Type B pancreatic cell (in vitro differentiated cells): ENCODE data around the gene FANCC. TPM values are rescaled to one million over a fixed set of nuclear protein-coding genes. Genes with fewer than 3 reads are reported as not detected.

Experiments
- DNase-seq: peaks from one replicate; pipeline ENCODE4 v3.0.0; 2021; ENCODE audit warnings: mixed read lengths; ENCODE audit not compliant: unreplicated experiment; ENCODE audit errors: extremely low spot score
- H3K27ac Mint-ChIP-seq: 2 replicates; pipeline ENCODE4 v1.8.0; 2021; ENCODE audit warnings: mild to moderate bottlenecking, mixed read lengths
- H3K27me3 Mint-ChIP-seq: 2 replicates; pipeline ENCODE4 v1.8.0; 2021; ENCODE audit warnings: mixed read lengths
- H3K36me3 Mint-ChIP-seq: 2 replicates; pipeline ENCODE4 v1.8.0; 2021; ENCODE audit warnings: mixed read lengths
- H3K4me1 Mint-ChIP-seq: one replicate; pipeline ENCODE4 v1.8.0; 2021; ENCODE audit warnings: mixed read lengths; ENCODE audit not compliant: unreplicated experiment
- H3K4me3 Mint-ChIP-seq: 2 replicates; pipeline ENCODE4 v1.8.0; 2021; ENCODE audit warnings: mild to moderate bottlenecking, mixed read lengths
- H3K9me3 Mint-ChIP-seq: 2 replicates; pipeline ENCODE4 v1.8.0; 2021; ENCODE audit warnings: mixed read lengths
- total RNA-seq: library from RNA; stranded (reverse); gene quantifications from 2 replicates; pipeline ENCODE4 v1.2.1, GENCODE V29; 2021; ENCODE audit warnings: low replicate concordance
- TF ChIP-seq, protein P1 (sequence below): fragments of 200-600 bp; sonication (generic); conservative IDR thresholded peaks from 2 replicates; pipeline ENCODE4 v1.5.0; 2021; ENCODE audit warnings: antibody characterized with exemption, mild to moderate bottlenecking

The FANCC gene
- total RNA-seq, 1 donor from 2014 or later = 19.2 TPM

DNA sequence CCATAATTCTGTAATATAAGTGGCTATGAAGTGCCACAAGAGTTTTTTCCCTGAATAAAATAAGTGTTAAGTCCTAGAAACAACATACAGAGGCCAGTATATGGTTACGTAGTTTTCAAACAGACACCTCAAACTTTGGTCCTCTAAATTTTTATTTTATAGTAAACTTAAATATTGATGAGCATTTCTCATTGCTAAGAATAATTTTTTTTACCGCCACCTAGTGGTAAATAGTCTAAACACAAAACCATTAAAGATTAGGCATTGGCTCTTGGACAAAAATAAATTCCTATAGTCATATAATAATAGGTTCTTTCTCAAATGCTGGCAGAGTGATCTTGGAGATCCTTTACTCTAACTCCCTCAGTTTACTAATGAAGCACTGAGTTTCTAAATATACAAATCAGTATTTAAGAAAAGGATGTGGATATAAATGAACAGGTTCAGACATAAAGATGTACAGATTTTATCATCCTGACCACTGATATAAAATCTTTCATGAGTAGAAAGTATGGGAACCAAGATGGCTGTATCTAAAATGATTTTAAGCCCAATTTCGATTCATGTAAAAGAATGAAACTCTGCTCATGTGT is 136.2 kb downstream of the FANCC start:
- TF ChIP-seq, protein P1, sequence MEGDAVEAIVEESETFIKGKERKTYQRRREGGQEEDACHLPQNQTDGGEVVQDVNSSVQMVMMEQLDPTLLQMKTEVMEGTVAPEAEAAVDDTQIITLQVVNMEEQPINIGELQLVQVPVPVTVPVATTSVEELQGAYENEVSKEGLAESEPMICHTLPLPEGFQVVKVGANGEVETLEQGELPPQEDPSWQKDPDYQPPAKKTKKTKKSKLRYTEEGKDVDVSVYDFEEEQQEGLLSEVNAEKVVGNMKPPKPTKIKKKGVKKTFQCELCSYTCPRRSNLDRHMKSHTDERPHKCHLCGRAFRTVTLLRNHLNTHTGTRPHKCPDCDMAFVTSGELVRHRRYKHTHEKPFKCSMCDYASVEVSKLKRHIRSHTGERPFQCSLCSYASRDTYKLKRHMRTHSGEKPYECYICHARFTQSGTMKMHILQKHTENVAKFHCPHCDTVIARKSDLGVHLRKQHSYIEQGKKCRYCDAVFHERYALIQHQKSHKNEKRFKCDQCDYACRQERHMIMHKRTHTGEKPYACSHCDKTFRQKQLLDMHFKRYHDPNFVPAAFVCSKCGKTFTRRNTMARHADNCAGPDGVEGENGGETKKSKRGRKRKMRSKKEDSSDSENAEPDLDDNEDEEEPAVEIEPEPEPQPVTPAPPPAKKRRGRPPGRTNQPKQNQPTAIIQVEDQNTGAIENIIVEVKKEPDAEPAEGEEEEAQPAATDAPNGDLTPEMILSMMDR = peak; percentile 84
- H3K27me3 Mint-ChIP-seq = no peaks in the 10 kb centered on the region
- no peak overlapping the region for H3K27ac Mint-ChIP-seq

DNA sequence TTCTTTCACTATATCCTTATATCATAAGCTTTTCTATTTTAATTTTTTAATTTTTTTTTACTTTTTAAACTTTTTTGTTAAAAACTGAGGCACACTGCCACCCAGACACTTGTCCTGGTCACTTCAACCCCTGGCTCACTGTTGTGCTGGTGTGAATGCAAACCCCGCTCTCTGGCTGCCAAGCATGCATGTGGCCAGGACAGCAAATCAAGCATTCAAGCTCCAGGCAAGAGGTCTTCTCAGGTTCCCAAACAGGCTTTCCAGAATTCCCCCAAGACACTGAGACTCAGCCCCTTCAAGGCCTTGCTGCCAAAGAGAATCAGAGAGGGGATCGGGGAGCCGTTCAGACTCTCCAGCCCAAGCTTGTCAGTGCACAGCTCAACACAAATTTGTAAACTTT is 139.9 kb downstream of the FANCC start:
- Mint-ChIP-seq H3K36me3 (peaks cover 2% of the 10 kb centered on the region), H3K4me3 (no peak overlapping the region), H3K27ac (no peak overlapping the region), H3K4me1 (no peaks in the 10 kb centered on the region), H3K9me3 (no peaks in the 10 kb centered on the region), H3K27me3 (no peaks in the 10 kb centered on the region)
- no peak for DNase-seq
- TF ChIP-seq, protein P1 = no peak

More for the DNA sequence above, 136.2 kb downstream of the FANCC start:
- Mint-ChIP-seq H3K9me3 (peaks cover 3% of the 10 kb centered on the region), H3K4me3 (no peak overlapping the region), H3K36me3 (peaks cover 9% of the 10 kb centered on the region), H3K4me1 (peaks cover 8% of the 10 kb centered on the region)
- no peak for DNase-seq

DNA sequence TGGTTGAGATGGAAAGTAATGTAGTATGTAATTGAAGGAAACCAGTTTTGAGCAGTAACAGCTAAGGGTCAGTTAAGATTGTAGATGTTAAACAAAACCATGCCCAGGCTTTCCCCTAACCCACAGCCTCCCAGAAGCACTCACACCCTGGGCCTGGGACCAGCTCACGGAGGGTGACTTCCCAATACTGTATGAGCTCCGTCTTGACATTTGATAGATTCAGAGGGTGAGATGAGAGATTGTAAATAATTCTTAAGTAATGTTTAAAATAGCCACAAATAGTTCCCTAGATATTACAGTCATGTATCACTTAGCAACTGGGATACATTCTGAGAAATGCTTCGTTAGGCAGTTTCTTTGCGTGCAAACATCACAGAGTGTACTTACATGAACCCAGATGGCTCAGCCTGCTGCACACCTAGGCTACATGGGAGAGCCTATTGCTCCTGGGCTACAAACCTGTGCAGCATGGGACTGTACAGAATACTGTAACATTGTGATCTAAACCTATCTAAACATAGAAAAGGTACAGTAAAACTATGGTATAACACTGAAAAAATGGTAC is 140.7 kb downstream of the FANCC start:
- Mint-ChIP-seq H3K9me3 (no peaks in the 10 kb centered on the region), H3K36me3 (no peaks in the 10 kb centered on the region), H3K4me3 (no peak overlapping the region), H3K27ac (peak overlapping the region; percentile 81), H3K4me1 (peaks cover 1% of the 10 kb centered on the region), H3K27me3 (no peaks in the 10 kb centered on the region)
- no peak for DNase-seq
- TF ChIP-seq, protein P1 = no peak

DNA sequence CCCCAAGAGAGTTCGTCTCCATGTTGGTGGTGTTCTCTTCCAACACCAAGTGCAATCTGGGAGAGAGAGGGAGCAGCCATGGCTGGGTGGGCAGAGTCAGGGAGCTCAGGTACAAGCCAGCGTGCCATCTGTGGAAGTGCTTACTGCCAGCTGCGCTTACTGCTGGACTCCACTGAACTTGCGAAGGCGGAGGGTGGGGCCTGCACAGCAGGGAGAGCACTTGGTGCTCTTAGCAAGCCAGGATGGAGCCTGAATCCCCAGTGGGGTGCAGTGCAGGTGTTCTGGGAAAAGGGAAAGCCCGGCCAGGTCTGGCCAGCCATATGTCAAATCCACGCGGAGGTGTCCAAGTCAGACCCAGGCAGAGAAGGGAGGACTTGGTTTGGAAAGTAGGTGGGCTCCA is 142.0 kb downstream of the FANCC start:
- H3K27me3 Mint-ChIP-seq = no peaks in the 10 kb centered on the region
- no peak for DNase-seq
- H3K4me3 Mint-ChIP-seq = no peak overlapping the region
- no peaks in the 10 kb centered on the region for H3K36me3 Mint-ChIP-seq
- H3K9me3 Mint-ChIP-seq = no peaks in the 10 kb centered on the region
- TF ChIP-seq, protein P1 = no peak
- H3K27ac Mint-ChIP-seq = no peak overlapping the region
- H3K4me1 Mint-ChIP-seq = peaks cover 10% of the 10 kb centered on the region

DNA sequence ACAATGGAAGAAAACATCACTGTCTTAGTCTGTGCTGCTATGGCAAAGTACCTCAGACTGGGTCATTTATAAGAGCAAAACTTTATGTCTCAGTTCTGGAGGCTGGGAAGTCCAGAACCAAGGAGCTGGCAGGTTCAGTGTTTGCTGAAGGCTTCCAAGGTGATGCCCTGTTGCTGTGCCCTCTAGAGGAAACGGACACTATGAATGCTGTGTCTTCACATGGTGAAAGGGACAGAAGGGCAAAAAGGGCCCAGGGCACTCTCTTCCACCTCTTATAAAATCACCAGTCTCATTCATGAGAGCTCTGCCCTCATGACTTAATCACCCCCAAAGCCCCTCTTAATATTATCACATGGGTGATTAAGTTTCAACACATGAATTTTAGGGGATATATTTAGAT is 143.5 kb downstream of the FANCC start:
- Mint-ChIP-seq H3K4me1 (peaks cover 15% of the 10 kb centered on the region), H3K27me3 (no peaks in the 10 kb centered on the region), H3K4me3 (no peak overlapping the region), H3K36me3 (no peaks in the 10 kb centered on the region), H3K27ac (peak overlapping the region; percentile 36), H3K9me3 (no peaks in the 10 kb centered on the region)
- TF ChIP-seq, protein P1 = no peak
- DNase-seq = no peak
